Chondrocyte (in vitro differentiated cells): ENCODE data around the gene MED26. TPM values are rescaled to one million over a fixed set of nuclear protein-coding genes. Genes with fewer than 3 reads are reported as not detected.
"Not testable (repeated sequence)": the region's sequence is repeated elsewhere in the genome, so short reads cannot be mapped to it uniquely, and the experiment has no call there.

Source experiments
- DNase-seq: peaks from one replicate; pipeline ENCODE4 v3.0.0; 2021; ENCODE audit warnings: mixed read lengths, low spot score
- H3K27ac Mint-ChIP-seq: one replicate; pipeline ENCODE4 v1.8.0; 2021; ENCODE audit warnings: mild to moderate bottlenecking, moderate library complexity, mixed read lengths; ENCODE audit not compliant: unreplicated experiment
- H3K27me3 Mint-ChIP-seq: 2 replicates; pipeline ENCODE4 v1.8.0; 2021; ENCODE audit warnings: low read depth, mixed read lengths
- H3K36me3 Mint-ChIP-seq: 2 replicates; pipeline ENCODE4 v1.8.0; 2021; ENCODE audit warnings: low read depth, mixed read lengths
- H3K4me1 Mint-ChIP-seq: 2 replicates; pipeline ENCODE4 v1.8.0; 2021; ENCODE audit warnings: low read depth, mild to moderate bottlenecking, mixed read lengths
- H3K4me3 Mint-ChIP-seq: one replicate; pipeline ENCODE4 v1.8.0; 2021; ENCODE audit warnings: mild to moderate bottlenecking, moderate library complexity, mixed read lengths; ENCODE audit not compliant: unreplicated experiment
- H3K9me3 Mint-ChIP-seq: 2 replicates; pipeline ENCODE4 v1.8.0; 2021; ENCODE audit warnings: low read depth, mixed read lengths
- CTCF ChIP-seq: fragments of 200-600 bp; sonication (generic); IDR thresholded peaks from 2 replicates; pipeline ENCODE4 v1.5.0; 2021; ENCODE audit warnings: antibody characterized with exemption, mild to moderate bottlenecking, moderate library complexity
- long read RNA-seq: library from polyadenylated mRNA; stranded (forward); transcript quantifications from one replicate; pipeline ENCODE4 v2.0.0, GENCODE V29; 2021
- total RNA-seq: library from RNA; stranded (reverse); gene quantifications from 3 replicates; pipeline ENCODE4 v1.2.1, GENCODE V29; 2021

Gene MED26
- total RNA-seq = 8.7 to 10.6 TPM (median 8.8 TPM) in 3 replicates
- long read RNA-seq, partial matches to known transcripts = 0 of 2 reads
- long read RNA-seq, other reads (novel, unspliced or antisense) = 0 of 2 reads

- Mint-ChIP-seq H3K27ac (peak within 1 kb of the TSS; percentile 99), H3K4me3 (peak within 1 kb of the TSS; percentile 96)
Measured at GRCh38 chr19:16628183-16628983, at the start of gene MED26. TSS of gene MED26 (minus strand) at chr19:16628204. CDS start at chr19:16627943, 261 bp downstream.

GRCh38 chr19:16677055-16677454, 49.1 kb upstream of the MED26 start:
- no peak for TF ChIP-seq CTCF
- H3K36me3 Mint-ChIP-seq = peaks cover 9% of the 10 kb centered on the region
- no peaks in the 10 kb centered on the region for H3K27me3 Mint-ChIP-seq
- H3K4me1 Mint-ChIP-seq = no peaks in the 10 kb centered on the region
- no peak for DNase-seq
- H3K4me3 Mint-ChIP-seq = no peak overlapping the region
- no peak overlapping the region for H3K27ac Mint-ChIP-seq
- peaks cover 8% of the 10 kb centered on the region for H3K9me3 Mint-ChIP-seq

More at GRCh38 chr19:16628183-16628983, at the start of gene MED26:
- no peaks in the 10 kb centered on the region for H3K9me3 Mint-ChIP-seq
- peak; percentile 96 for DNase-seq
- no peak for TF ChIP-seq CTCF
- H3K27me3 Mint-ChIP-seq = no peaks in the 10 kb centered on the region
- peaks cover 32% of the 10 kb centered on the region for H3K4me1 Mint-ChIP-seq
- peaks cover 5% of the 10 kb centered on the region for H3K36me3 Mint-ChIP-seq

- peaks cover 5% of the 10 kb centered on the region for H3K9me3 Mint-ChIP-seq
- H3K4me3 Mint-ChIP-seq = no peak overlapping the region
- peaks cover 5% of the 10 kb centered on the region for H3K36me3 Mint-ChIP-seq
- no peak overlapping the region for H3K27ac Mint-ChIP-seq
- DNase-seq = no peak
- no peak for TF ChIP-seq CTCF
- H3K4me1 Mint-ChIP-seq = no peaks in the 10 kb centered on the region
- no peaks in the 10 kb centered on the region for H3K27me3 Mint-ChIP-seq
Measured at GRCh38 chr19:16676101-16676798, 48.2 kb upstream of the MED26 start.

GRCh38 chr19:16673839-16674238, 45.8 kb upstream of the MED26 start:
- H3K4me1 Mint-ChIP-seq, H3K36me3 Mint-ChIP-seq, H3K27me3 Mint-ChIP-seq, H3K4me3 Mint-ChIP-seq, H3K27ac Mint-ChIP-seq, H3K9me3 Mint-ChIP-seq, DNase-seq: not testable (repeated sequence)

GRCh38 chr19:16673231-16673630, 45.2 kb upstream of the MED26 start:
- no peak for TF ChIP-seq CTCF
- Mint-ChIP-seq H3K27ac (no peak overlapping the region), H3K9me3 (no peaks in the 10 kb centered on the region), H3K27me3 (no peaks in the 10 kb centered on the region), H3K4me3 (no peak overlapping the region), H3K4me1 (no peaks in the 10 kb centered on the region), H3K36me3 (no peaks in the 10 kb centered on the region)
- DNase-seq = no peak
